Aorta (tissue), 5 donors: ENCODE data around the gene FHIT. TPM values are rescaled to one million over a fixed set of nuclear protein-coding genes. Genes with fewer than 3 reads are reported as not detected.

Source experiments
- ATAC-seq: fragments of 200-7000 bp; cut with Tn5 transposase; one replicate; pipeline ENCODE4 v1.9.1; 2022; ENCODE audit warnings: moderate library complexity; ENCODE audit not compliant: low FRiP score
- DNase-seq, 2 donors: peaks; one replicate each; pipeline ENCODE4 v3.0.0-alpha.2; 2020
- H3K27ac ChIP-seq, 2 donors: one replicate each; pipeline ENCODE4 v1.5.1; 2013; ENCODE audit warnings: low read length in 2 of 2, mild to moderate bottlenecking in 2 of 2, moderate library complexity in 2 of 2, control low read depth in 1 of 2, inconsistent platforms in 1 of 2, low read depth in 1 of 2
- H3K27me3 ChIP-seq, 2 donors: one replicate each; pipeline ENCODE4 v1.6.1; 2013; ENCODE audit warnings: control low read depth in 1 of 2, low read length in 1 of 2, mild to moderate bottlenecking in 1 of 2, moderate library complexity in 1 of 2; ENCODE audit not compliant: insufficient read depth in 2 of 2, control insufficient read depth in 1 of 2
- H3K36me3 ChIP-seq, 2 donors: one replicate each; pipeline ENCODE4 v1.6.1; 2013; ENCODE audit warnings: control low read depth in 1 of 2, low read length in 1 of 2, mild to moderate bottlenecking in 1 of 2; ENCODE audit not compliant: insufficient read depth in 2 of 2, control insufficient read depth in 1 of 2
- H3K4me1 ChIP-seq, 2 donors: one replicate each; pipeline ENCODE4 v1.6.1; 2013; ENCODE audit warnings: low read length in 2 of 2, control low read depth in 1 of 2, mild to moderate bottlenecking in 1 of 2, moderate library complexity in 1 of 2; ENCODE audit not compliant: insufficient read depth in 2 of 2, control insufficient read depth in 1 of 2
- H3K4me3 ChIP-seq, 2 donors: one replicate each; pipeline ENCODE4 v1.5.1; 2013; ENCODE audit warnings: low read length in 2 of 2, control low read depth in 1 of 2, mild to moderate bottlenecking in 1 of 2
- H3K9me3 ChIP-seq: one replicate; pipeline ENCODE4 v1.6.1; 2013; ENCODE audit warnings: mild to moderate bottlenecking, low read length; ENCODE audit not compliant: control insufficient read depth
- WGBS, 2 donors: extraction: QIAGEN DNeasy Blood & Tissue Kit; methylation state at CpG; one replicate each; pipeline ENCODE4 v1.1.7; 2013; 5-methylcytosine and 5-hydroxymethylcytosine counted together
- intact Hi-C, 2 donors: fragments of 100-400 bp; cut with DNase I; formaldehyde crosslinking; loops; one replicate each; pipeline versions ENCODE4 v1.14.2 to v1.15.0; 2022
- polyA plus RNA-seq, 2 donors: library from polyadenylated mRNA; stranded (reverse); fragments of 200-250 nt; gene quantifications; one replicate each; pipeline ENCODE4 v1.2.3, GENCODE V29; 2013
- total RNA-seq, 2 donors: library from RNA; stranded (reverse); fragmentation: NEBNext Ultra II Directional; extraction: Animal tissue kit (Norgen Biotek cat#: 25700); gene quantifications; one replicate each; pipeline ENCODE4 v1.2.1, GENCODE V29; 2021
- donor health status: healthy with polysubstance abuse.
- donor health status: Bipolar disorder and iron deficiency.
- donor health status: DM: no; HTN: no; CAD: no.
- donor health status: DM: no; HTN: no; CAD: no.
- donor health status: DM: yes; HTN: yes; CAD: no.

FHIT gene
- total and polyA plus RNA-seq, 4 donors: 1.1 to 9.2 (median 3.0) TPM

GRCh38 chr3:60206206-60206605 is 1045.0 kb downstream of the FHIT start:
- H3K27me3 ChIP-seq: no peaks in the 10 kb centered on the region
- 20% methylated on average over 2 of the region's 2 CpGs for WGBS, 2 donors
- H3K4me3 ChIP-seq: no peak overlapping the region
- ATAC-seq (no peak), DNase-seq (no peak)
- no peaks in the 10 kb centered on the region for H3K4me1 ChIP-seq
- no peak overlapping the region for H3K27ac ChIP-seq
- intact Hi-C loops: no loop called here
- H3K36me3 ChIP-seq: no peaks in the 10 kb centered on the region
- H3K9me3 ChIP-seq: no peaks in the 10 kb centered on the region

DNA sequence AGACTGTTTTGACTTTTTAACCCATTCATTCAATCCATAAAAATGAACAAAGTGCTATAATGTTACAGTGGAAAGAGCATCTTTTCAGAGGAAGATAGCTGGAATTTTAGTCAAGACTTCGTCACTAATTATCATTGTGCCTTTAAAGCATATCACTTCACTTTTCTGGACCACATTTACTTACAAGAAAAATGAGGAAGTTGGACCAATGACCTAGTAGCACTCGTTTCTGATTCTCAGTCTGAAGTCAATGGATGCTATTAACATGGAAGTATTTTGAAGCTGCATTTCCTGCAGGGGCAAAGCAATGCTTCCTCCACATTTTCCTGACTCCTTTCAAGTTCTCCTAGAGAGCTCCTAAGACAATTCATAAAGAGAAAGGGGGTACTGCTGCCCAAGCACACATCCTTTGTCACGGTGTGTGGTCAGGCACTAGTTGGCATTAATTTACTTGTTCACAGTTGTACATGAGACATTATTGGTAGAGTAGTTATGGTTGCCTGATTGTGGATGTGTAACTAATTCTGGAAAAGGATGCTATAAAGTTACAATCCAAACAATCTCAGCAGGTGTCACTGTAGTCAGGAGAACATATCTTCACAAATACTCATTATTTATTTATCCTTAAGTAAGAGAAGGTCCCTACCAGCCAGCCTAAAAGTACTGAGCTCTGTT is 1049.1 kb downstream of the FHIT start:
- Histone ChIP-seq H3K36me3 (no peaks in the 10 kb centered on the region), H3K4me1 (no peaks in the 10 kb centered on the region), H3K27ac (no peak overlapping the region), H3K9me3 (no peaks in the 10 kb centered on the region), H3K27me3 (no peaks in the 10 kb centered on the region), H3K4me3 (no peak overlapping the region)
- intact Hi-C loops: no loop called here
- DNase-seq: no peak
- WGBS, 2 donors: 77 to 83% methylated on average over 3 of the region's 3 CpGs
- no peak for ATAC-seq

DNA sequence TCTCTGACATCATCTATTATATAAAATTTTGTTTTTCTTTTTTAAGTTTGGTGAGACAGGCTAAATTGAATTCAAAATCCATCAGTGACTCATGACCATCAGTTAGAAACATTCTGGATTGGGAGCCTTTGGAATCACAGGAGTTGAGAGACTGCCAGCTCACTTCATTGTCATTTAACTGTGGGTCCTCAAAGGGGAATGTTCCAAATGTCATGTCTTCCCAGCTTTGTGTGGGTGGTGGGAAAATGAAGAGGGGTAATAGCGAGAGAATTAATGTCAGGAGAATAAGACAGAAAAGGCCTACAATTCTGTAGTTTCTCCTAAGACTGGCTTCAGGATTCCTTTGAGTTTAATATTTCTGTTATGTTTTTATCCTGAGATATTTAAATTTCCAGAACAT is 1051.9 kb downstream of the FHIT start:
- intact Hi-C loops: no loop called here
- Histone ChIP-seq H3K27me3 (no peaks in the 10 kb centered on the region), H3K27ac (no peak overlapping the region), H3K36me3 (no peaks in the 10 kb centered on the region), H3K4me1 (no peaks in the 10 kb centered on the region), H3K4me3 (no peak overlapping the region), H3K9me3 (no peaks in the 10 kb centered on the region)
- ATAC-seq: no peak
- no peak for DNase-seq
- 0 to 76% methylated on average over 1 of the region's 1 CpG for WGBS, 2 donors

DNA sequence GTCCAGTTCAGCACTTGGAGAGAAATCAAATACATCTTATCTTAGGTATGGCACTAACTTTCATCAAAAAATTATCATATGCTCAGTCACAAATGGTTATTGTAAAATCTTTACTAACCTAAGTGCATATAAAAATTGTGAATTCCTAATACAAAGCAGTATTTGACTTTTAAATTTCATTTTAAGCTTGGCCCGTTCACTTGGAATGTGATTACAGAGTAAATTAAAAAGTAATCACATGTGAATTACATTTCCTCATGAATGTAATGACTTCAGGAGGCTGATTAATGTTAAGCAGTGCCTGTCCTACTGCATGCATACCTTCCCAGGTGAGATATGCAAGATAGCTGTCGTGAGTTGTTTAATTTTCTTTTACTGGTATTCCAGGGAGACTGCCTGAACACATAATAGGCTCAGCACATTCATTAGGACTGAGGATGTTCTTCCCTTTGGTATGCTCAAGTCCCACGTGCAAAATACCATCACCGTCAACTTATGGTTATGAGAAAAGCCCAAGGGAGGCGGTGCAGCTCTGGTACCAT is 1053.0 kb downstream of the FHIT start:
- intact Hi-C loops: no loop called here
- Histone ChIP-seq H3K27me3 (no peaks in the 10 kb centered on the region), H3K36me3 (no peaks in the 10 kb centered on the region), H3K27ac (no peak overlapping the region), H3K4me3 (no peak overlapping the region), H3K9me3 (no peaks in the 10 kb centered on the region), H3K4me1 (no peaks in the 10 kb centered on the region)
- ATAC-seq (no peak), DNase-seq (no peak)
- WGBS, 2 donors: 82 to 92% methylated on average over 5 of the region's 5 CpGs

DNA sequence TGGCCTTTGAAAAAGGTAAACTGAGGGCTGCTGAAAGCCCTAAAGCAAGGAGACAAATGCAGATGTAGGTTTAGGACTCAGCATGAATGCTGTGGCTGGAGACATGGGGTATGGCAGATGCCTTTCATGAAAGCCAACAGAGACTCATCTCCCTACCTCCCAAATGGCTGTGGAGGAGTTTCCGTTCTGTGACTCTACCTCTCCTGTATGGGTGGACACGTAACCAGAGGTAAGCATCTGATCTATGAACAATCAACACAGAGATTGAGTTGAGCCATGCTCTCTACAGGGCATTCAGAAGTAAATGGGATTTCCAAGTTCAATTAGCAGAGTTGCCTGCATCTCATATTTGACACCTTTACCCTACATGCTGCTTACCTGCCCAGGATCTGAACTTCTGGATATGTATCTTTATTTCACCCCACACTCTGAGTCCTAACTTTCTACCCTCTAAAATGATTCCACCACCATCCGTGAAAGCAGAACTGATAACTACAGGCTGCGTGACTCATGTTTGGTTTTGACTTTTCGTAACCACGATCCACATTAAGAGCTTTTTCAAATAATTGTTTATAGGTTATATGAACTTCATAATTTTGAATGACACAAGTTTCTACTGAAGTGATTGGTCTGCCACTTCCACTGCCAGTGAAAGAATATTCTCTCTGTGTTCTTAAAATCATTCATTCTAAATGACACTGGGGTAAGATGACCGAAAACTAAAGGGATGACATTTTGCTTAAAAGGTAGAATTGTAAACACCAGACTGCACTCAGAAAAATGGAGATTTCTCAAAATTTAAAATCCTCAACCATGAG is 1058.7 kb downstream of the FHIT start:
- intact Hi-C loops: no loop called here
- WGBS, 2 donors: 93 to 96% methylated on average over 7 of the region's 7 CpGs
- ATAC-seq: no peak
- H3K36me3 ChIP-seq: no peaks in the 10 kb centered on the region
- H3K9me3 ChIP-seq: peaks cover 2% of the 10 kb centered on the region
- H3K4me1 ChIP-seq: no peaks in the 10 kb centered on the region
- no peak for DNase-seq
- H3K4me3 ChIP-seq: no peak overlapping the region
- H3K27me3 ChIP-seq: no peaks in the 10 kb centered on the region
- H3K27ac ChIP-seq: no peak overlapping the region

- Histone ChIP-seq H3K27me3 (no peaks in the 10 kb centered on the region), H3K4me1 (no peaks in the 10 kb centered on the region), H3K9me3 (peaks cover 4% of the 10 kb centered on the region), H3K27ac (no peak overlapping the region), H3K4me3 (no peak overlapping the region), H3K36me3 (no peaks in the 10 kb centered on the region)
- no peak for DNase-seq
- 5 to 6% methylated on average over 2 of the region's 2 CpGs for WGBS, 2 donors
- intact Hi-C loops: no loop called here
- ATAC-seq: no peak
Measured at GRCh38 chr3:60190073-60190472, 1061.2 kb downstream of the FHIT start.

- Histone ChIP-seq H3K9me3 (peaks cover 4% of the 10 kb centered on the region), H3K4me1 (no peaks in the 10 kb centered on the region), H3K36me3 (no peaks in the 10 kb centered on the region), H3K4me3 (no peak overlapping the region), H3K27ac (no peak overlapping the region), H3K27me3 (no peaks in the 10 kb centered on the region)
- no peak for DNase-seq
- intact Hi-C loops: no loop called here
- WGBS, 2 donors: 85 to 89% methylated on average over 3 of the region's 3 CpGs
- no peak for ATAC-seq
Measured at GRCh38 chr3:60189304-60189703, 1061.9 kb downstream of the FHIT start.

DNA sequence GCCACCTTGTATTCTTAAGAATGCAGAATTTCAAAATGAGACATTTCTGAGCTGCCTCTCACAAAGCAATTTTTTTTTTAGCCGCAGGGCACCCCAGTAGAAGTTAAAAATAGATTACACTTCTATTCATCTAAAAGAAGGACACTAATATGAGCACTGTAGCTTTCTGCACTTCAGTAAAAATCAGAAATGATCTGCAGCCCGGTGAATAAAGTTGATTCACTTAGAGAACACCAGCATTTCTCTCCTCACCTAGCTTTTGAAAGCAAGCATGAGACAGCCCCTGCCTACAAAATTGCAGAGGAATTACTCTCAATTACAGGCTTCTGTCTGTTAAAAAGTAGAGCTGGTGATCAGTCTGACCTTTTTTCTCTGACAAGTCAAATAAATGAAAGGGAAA is 1062.4 kb downstream of the FHIT start:
- Histone ChIP-seq H3K4me3 (no peak overlapping the region), H3K27ac (no peak overlapping the region), H3K36me3 (no peaks in the 10 kb centered on the region), H3K9me3 (peaks cover 4% of the 10 kb centered on the region), H3K4me1 (no peaks in the 10 kb centered on the region), H3K27me3 (no peaks in the 10 kb centered on the region)
- intact Hi-C loops: no loop called here
- WGBS, 2 donors: 10 to 21% methylated on average over 2 of the region's 2 CpGs
- ATAC-seq: no peak
- DNase-seq: no peak

GRCh38 chr3:60187343-60187742 is 1063.9 kb downstream of the FHIT start:
- DNase-seq (no peak), ATAC-seq (no peak)
- Histone ChIP-seq H3K4me1 (no peaks in the 10 kb centered on the region), H3K27me3 (no peaks in the 10 kb centered on the region), H3K27ac (no peak overlapping the region), H3K36me3 (no peaks in the 10 kb centered on the region), H3K4me3 (no peak overlapping the region), H3K9me3 (peaks cover 3% of the 10 kb centered on the region)
- intact Hi-C loops: no loop called here
- 98 to 99% methylated on average over 4 of the region's 4 CpGs for WGBS, 2 donors
